Heart left ventricle (tissue), 13 donors: ENCODE data around the gene LHFPL2.

ENCODE experiments used
- POLR2A ChIP-seq, 2 donors: fragments of 450-650 bp; IDR thresholded peaks; one replicate each; pipeline ENCODE4 v1.6.1; 2017; ENCODE audit warnings: antibody characterized with exemption in 2 of 2, mild to moderate bottlenecking in 2 of 2, moderate library complexity in 2 of 2
- TF ChIP-seq, protein P1 (sequence below), 12 donors: fragments of 200-600 bp; sonication (generic) in 4 of 12; IDR thresholded peaks; one replicate each; pipeline versions ENCODE4 v1.5.0 to v1.8.0; 2018 to 2022; ENCODE audit warnings: antibody characterized with exemption in 12 of 12, mild to moderate bottlenecking in 5 of 12
- donor health status: ischemic (EF 13 %, LVEDD 7.1; RV severe dilation, severe dysfunction).
- donor health status: DM: no; HTN: yes; CAD: no.
- donor health status: DM: no; HTN: no; CAD: no.
- donor health status: ischemic (EF 25% LVEDD 6.9; RV normal size, moderate dysfunction).
- donor health status: ischemic (EF 25% LVEDD 5.7; RV mildly dilated, moderate dysfunction).
- donor health status: ischemic (EF 35%, LVEDD 5.7; RV mildly dilated, moderate dysfunction).
- donor health status: nonischemic (EF 11% LVEDD 7.7; RV severe dilation, severe dysfunction).
- donor health status: DM: yes; HTN: yes; CAD: no.
- donor health status: PGD.
- donor health status: ischemic (EF 29% LVEDD 5.4; RV normal size, mild dysfunction).
- donor health status: nonischemic (EF 23%, LVEDD 6.1; RV moderate dilation, normal function).

DNA sequence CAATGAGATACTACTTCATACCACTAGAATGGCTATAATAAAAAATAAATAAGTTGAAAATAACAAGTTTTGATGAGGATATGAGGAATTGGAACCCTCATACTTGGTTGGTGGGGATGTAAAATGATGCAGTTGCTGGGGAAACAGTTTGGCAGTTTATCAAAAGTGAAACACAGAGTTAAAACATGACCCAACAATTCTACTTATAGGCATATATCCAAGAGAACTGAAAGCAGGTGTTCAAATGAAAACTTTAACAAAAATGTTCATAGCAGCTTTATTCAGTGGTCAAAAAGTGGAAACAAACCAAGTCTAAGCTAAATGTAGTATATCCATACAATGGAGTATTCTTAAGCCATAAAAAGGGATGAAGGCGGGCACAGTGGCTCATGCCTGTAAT is 13.1 kb upstream of the LHFPL2 start:
- TF ChIP-seq, protein P1, sequence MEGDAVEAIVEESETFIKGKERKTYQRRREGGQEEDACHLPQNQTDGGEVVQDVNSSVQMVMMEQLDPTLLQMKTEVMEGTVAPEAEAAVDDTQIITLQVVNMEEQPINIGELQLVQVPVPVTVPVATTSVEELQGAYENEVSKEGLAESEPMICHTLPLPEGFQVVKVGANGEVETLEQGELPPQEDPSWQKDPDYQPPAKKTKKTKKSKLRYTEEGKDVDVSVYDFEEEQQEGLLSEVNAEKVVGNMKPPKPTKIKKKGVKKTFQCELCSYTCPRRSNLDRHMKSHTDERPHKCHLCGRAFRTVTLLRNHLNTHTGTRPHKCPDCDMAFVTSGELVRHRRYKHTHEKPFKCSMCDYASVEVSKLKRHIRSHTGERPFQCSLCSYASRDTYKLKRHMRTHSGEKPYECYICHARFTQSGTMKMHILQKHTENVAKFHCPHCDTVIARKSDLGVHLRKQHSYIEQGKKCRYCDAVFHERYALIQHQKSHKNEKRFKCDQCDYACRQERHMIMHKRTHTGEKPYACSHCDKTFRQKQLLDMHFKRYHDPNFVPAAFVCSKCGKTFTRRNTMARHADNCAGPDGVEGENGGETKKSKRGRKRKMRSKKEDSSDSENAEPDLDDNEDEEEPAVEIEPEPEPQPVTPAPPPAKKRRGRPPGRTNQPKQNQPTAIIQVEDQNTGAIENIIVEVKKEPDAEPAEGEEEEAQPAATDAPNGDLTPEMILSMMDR (IDR thresholded peaks at IDR 0.05): no peak
- TF ChIP-seq POLR2A (IDR thresholded peaks at IDR 0.05): no peak
